ENCODE data around the gene SYNE3. TPM values are rescaled to one million over a fixed set of nuclear protein-coding genes. Genes with fewer than 3 reads are reported as not detected.

SYNE3 gene
- total RNA-seq, 3 donors from 2014 or later = 13.5 to 112 (median 22.0) TPM

- no peaks in the 10 kb centered on the region for H3K36me3 ChIP-seq
- H3K27me3 ChIP-seq = no peaks in the 10 kb centered on the region
- no peaks in the 10 kb centered on the region for H3K9me3 ChIP-seq
- peak overlapping the region in 1 of 2 donors; percentile 36 for H3K27ac ChIP-seq
- TF ChIP-seq POLR2AphosphoS5 (IDR thresholded peaks at IDR 0.05) (no peak), POLR2A (IDR thresholded peaks at IDR 0.05) (no peak), CTCF (IDR thresholded peaks at IDR 0.05) (no peak)
- no peak overlapping the region for H3K4me3 ChIP-seq
- DNase-seq (ENCODE audit: low spot score in 2 of 2) = no peak
- peaks cover 0 to 3% of the 10 kb centered on the region in 2 donors for H3K4me1 ChIP-seq
- intact Hi-C loops (cut with DNase I; ENCODE audit: low total_unique reads) = no loop called here
Observed at GRCh38 chr14:95523051-95523814, 6.8 kb upstream of the SYNE3 start.

GRCh38 chr14:95522556-95522955 is 6.1 kb upstream of the SYNE3 start:
- H3K4me1 ChIP-seq = peaks cover 0 to 3% of the 10 kb centered on the region in 2 donors
- intact Hi-C loops (cut with DNase I; ENCODE audit: low total_unique reads) = no loop called here
- no peaks in the 10 kb centered on the region for H3K9me3 ChIP-seq
- no peaks in the 10 kb centered on the region for H3K27me3 ChIP-seq
- no peak overlapping the region for H3K4me3 ChIP-seq
- H3K27ac ChIP-seq = no peak overlapping the region
- H3K36me3 ChIP-seq = no peaks in the 10 kb centered on the region
- TF ChIP-seq CTCF (IDR thresholded peaks at IDR 0.05) = no peak
- no peak for DNase-seq (ENCODE audit: low spot score in 2 of 2)

- no peak for DNase-seq (ENCODE audit: low spot score in 2 of 2)
- no peaks in the 10 kb centered on the region for H3K36me3 ChIP-seq
- TF ChIP-seq POLR2A (IDR thresholded peaks at IDR 0.05) (no peak), CTCF (IDR thresholded peaks at IDR 0.05) (no peak), POLR2AphosphoS5 (IDR thresholded peaks at IDR 0.05) (no peak)
- H3K9me3 ChIP-seq = no peaks in the 10 kb centered on the region
- no peak overlapping the region for H3K27ac ChIP-seq
- H3K4me3 ChIP-seq = no peak overlapping the region
- H3K27me3 ChIP-seq = no peaks in the 10 kb centered on the region
- H3K4me1 ChIP-seq = peaks cover 0 to 3% of the 10 kb centered on the region in 2 donors
- intact Hi-C loops (cut with DNase I; ENCODE audit: low total_unique reads) = no loop called here
Observed at GRCh38 chr14:95522116-95522515, 5.7 kb upstream of the SYNE3 start.

GRCh38 chr14:95521001-95521400 is 4.6 kb upstream of the SYNE3 start:
- Histone ChIP-seq H3K27ac (no peak overlapping the region), H3K27me3 (no peaks in the 10 kb centered on the region), H3K36me3 (no peaks in the 10 kb centered on the region), H3K4me1 (peaks cover under 1 to 3% of the 10 kb centered on the region in 2 donors), H3K4me3 (no peak overlapping the region), H3K9me3 (no peaks in the 10 kb centered on the region)
- intact Hi-C loops (cut with DNase I; ENCODE audit: low total_unique reads) = no loop called here
- TF ChIP-seq CTCF (IDR thresholded peaks at IDR 0.05) = no peak
- no peak for TF ChIP-seq POLR2A (IDR thresholded peaks at IDR 0.05)
- TF ChIP-seq POLR2AphosphoS5 (IDR thresholded peaks at IDR 0.05) = no peak
- no peak for DNase-seq (ENCODE audit: low spot score in 2 of 2)

GRCh38 chr14:95520346-95520745 is 3.9 kb upstream of the SYNE3 start:
- intact Hi-C loops (cut with DNase I; ENCODE audit: low total_unique reads) = no loop called here
- no peaks in the 10 kb centered on the region for H3K9me3 ChIP-seq

More at GRCh38 chr14:95520346-95520745, 3.9 kb upstream of the SYNE3 start:
- DNase-seq (ENCODE audit: low spot score in 2 of 2) = no peak
- H3K36me3 ChIP-seq = no peaks in the 10 kb centered on the region
- no peak overlapping the region for H3K4me3 ChIP-seq
- no peaks in the 10 kb centered on the region for H3K27me3 ChIP-seq
- H3K27ac ChIP-seq = peak overlapping the region in 1 of 2 donors; percentile 93
- TF ChIP-seq POLR2A (IDR thresholded peaks at IDR 0.05) (no peak), POLR2AphosphoS5 (IDR thresholded peaks at IDR 0.05) (no peak), CTCF (IDR thresholded peaks at IDR 0.05) (no peak)
- peaks cover 7 to 8% of the 10 kb centered on the region in 2 donors for H3K4me1 ChIP-seq

Measured in breast epithelium (tissue), 4 donors.